Upper lobe of left lung (tissue), 4 donors: ENCODE data around the gene OPN5.
A peak's percentile ranks its signal among the peaks of the same experiment; 100 is the strongest.

ENCODE experiments used
- POLR2A ChIP-seq, 4 donors: fragments of 450-650 bp; IDR thresholded peaks; one replicate each; pipeline ENCODE4 v1.5.1; 2016 to 2017; ENCODE audit warnings: antibody characterized with exemption in 4 of 4, mild to moderate bottlenecking in 2 of 4
- POLR2AphosphoS5 ChIP-seq, 2 donors: sonication (generic); formaldehyde crosslinking; IDR thresholded peaks; one replicate each; pipeline ENCODE4 v1.5.1; 2017; ENCODE audit warnings: antibody characterized with exemption in 2 of 2
- TF ChIP-seq, protein P1 (sequence below), 6 experiments: fragments of 450-650 bp in 4 of 6; fragments of 200-600 bp in 2 of 6; sonication (generic) in 2 of 6; IDR thresholded peaks; one replicate each; pipeline ENCODE4 v1.5.1; 2016 to 2019; ENCODE audit warnings: antibody characterized with exemption in 6 of 6

DNA sequence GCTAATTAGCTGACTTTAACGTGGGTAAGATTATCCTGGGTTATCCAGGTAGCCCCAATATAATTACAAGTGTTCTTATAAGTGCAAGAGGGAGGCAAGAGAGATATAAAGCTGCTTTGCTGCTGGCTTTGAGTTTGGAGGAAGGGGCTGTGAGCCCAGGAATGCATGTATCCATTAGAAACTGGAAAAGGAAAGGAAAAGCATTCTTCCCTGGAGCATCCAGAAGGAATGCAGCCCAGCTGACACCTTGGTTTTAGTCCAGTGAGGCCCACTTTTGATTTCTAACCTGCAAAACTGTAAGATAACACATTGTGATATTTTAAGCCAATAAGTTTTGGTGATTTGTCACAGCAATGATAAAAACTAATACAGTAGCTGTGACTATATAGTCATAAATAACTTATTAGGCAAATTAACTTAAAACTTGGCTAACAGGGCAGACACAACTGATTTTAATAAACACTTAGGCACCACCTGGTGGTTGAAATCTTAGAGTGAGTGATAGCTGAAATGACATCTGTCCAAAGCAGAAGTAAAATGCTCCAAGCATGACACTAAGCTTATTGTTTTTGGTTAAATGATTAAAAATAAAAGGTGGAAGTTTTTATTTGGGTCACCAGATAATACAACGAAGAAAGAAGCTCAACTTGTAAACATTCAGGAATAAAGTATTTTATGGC is 47.8 kb upstream of the OPN5 start:
- TF ChIP-seq POLR2A (IDR thresholded peaks at IDR 0.05) (no peak), POLR2AphosphoS5 (IDR thresholded peaks at IDR 0.05) (no peak)
- TF ChIP-seq, protein P1, sequence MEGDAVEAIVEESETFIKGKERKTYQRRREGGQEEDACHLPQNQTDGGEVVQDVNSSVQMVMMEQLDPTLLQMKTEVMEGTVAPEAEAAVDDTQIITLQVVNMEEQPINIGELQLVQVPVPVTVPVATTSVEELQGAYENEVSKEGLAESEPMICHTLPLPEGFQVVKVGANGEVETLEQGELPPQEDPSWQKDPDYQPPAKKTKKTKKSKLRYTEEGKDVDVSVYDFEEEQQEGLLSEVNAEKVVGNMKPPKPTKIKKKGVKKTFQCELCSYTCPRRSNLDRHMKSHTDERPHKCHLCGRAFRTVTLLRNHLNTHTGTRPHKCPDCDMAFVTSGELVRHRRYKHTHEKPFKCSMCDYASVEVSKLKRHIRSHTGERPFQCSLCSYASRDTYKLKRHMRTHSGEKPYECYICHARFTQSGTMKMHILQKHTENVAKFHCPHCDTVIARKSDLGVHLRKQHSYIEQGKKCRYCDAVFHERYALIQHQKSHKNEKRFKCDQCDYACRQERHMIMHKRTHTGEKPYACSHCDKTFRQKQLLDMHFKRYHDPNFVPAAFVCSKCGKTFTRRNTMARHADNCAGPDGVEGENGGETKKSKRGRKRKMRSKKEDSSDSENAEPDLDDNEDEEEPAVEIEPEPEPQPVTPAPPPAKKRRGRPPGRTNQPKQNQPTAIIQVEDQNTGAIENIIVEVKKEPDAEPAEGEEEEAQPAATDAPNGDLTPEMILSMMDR (IDR thresholded peaks at IDR 0.05): peak in 3 of 6 experiments; percentile 16 to 51 (median 47)
